GOT3 (cell line): ENCODE data around the gene ZNF678.

Experiments used
- DNase-seq: peaks from one replicate; lab custom pipeline; 2025; ENCODE audit warnings: mixed read lengths; lab: John Stamatoyannopoulos, UW

ZNF678 gene

DNA sequence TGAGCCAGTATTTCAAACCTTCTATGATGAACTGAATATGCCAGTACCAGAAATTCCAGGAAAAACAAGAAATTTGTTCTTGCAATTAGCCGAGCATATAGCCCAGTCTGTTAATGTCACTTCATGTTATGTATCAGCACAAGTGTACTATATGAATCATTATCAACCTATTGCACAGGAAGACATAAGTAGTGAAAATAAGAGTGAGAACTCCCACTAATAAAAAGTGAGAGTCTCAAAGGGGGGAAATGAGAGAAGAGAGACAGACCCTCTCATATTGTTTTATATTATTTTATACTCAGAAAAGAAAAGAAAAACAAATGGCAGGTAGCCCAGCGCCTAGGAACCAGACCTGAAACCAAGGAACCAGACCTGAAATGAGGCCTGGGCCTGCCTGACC, 155.6 kb downstream of the ZNF678 start:
- no peak for DNase-seq

DNA sequence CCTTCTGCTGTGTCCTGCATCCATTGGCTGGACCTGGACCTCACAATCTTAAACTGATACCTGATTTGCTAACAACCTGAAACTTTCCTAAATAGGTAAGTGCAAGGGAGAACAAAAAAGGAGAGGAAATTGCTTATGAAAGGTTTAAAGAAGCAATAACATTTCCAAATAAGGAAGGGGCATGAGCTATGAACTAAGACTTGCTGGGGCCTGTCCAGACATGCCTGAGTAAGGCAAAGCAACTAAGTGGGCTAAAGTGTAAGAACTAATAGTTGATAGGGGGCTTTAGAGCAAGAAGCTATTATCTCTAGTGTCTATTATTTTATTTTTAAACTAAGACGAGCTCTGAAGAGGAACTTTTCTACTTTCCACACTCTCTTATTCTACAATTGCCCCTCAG, 160.1 kb downstream of the ZNF678 start:
- no peak for DNase-seq

DNA sequence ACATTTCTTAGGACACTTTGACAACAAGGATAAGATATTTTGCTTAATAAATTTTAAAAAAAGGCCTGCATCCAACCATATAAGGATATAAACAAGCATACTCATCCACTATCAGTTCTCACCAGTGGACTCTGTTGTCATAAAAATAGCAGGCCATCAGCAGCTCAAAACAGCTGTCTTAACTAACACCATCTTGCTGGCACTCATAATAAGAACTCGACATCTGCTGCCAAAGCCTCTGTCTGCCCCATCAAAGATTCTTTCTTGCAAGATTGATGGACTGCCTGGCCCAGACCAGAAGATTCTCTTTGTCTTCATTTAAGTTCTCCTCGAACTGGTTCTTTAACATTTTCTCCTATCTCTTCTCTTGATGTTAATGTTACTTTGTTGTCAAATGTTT, 161.7 kb downstream of the ZNF678 start:
- no peak for DNase-seq

DNA sequence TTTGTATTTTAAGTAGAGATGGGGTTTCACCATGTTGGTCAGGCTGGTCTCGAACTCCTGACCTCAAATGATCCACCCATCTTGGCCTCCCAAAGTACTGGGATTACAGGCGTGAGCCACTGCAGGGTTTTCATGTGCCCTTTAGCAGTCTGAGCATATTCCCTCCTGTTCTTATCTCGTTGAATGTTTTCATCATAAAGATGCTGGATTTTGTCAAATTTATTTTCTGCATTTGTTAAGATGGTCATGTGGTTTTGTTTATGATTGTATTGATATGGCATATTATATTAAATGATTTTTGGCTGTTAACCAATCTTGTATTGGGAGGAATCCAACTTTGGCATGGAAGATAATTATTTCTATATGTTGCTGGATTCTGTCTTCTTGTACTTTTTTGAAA, 163.0 kb downstream of the ZNF678 start:
- DNase-seq, result no peak
